SK-N-SH (cell line): ENCODE data around the gene CALML3.

Experiments used
- CHD2 ChIP-seq: fragments of 150-350 bp; IDR thresholded peaks from 2 replicates; pipeline ENCODE4 v1.6.1; 2018; ENCODE audit warnings: low read length; ENCODE audit not compliant: partially characterized antibody
- CTCF ChIP-seq: fragments of 200-600 bp; sonication (generic); IDR thresholded peaks from 2 replicates; pipeline ENCODE4 v1.6.1; 2017; ENCODE audit warnings: antibody characterized with exemption, mild to moderate bottlenecking, moderate library complexity
- EP300 ChIP-seq, 2 experiments: IDR thresholded peaks; 2 replicates each; pipeline versions ENCODE4 v1.4.0 to v1.6.1; 2012; ENCODE audit warnings: borderline replicate concordance in 1 of 2, low read depth in 1 of 2, low read length in 1 of 2
- PBX3 ChIP-seq: IDR thresholded peaks from 2 replicates; pipeline ENCODE4; 2012
- POLR2AphosphoS5 ChIP-seq: IDR thresholded peaks from 2 replicates; pipeline ENCODE4 v1.6.1; 2012; ENCODE audit warnings: low read depth, low read length
- RAD21 ChIP-seq: IDR thresholded peaks from 2 replicates; pipeline ENCODE4 v1.6.1; 2012; ENCODE audit warnings: mild to moderate bottlenecking, low read length
- TEAD4 ChIP-seq: IDR thresholded peaks from 2 replicates; pipeline ENCODE4 v1.4.0; 2012; ENCODE audit warnings: mild to moderate bottlenecking, borderline replicate concordance; ENCODE audit not compliant: insufficient read depth

- TF ChIP-seq CTCF (no peak), EP300 (IDR thresholded peaks at IDR 0.05; ENCODE audit: borderline replicate concordance in 1 of 2, low read depth in 1 of 2, low read length in 1 of 2) (no peak), CHD2 (no peak), PBX3 (no peak), RAD21 (no peak), TEAD4 (no peak), POLR2AphosphoS5 (no peak)
Observed at GRCh38 chr10:5498791-5499492, 25.8 kb upstream of the CALML3 start.
